SW480 (cell line): ENCODE results near the gene RTN4R.

ENCODE experiments used
- DNase-seq: peaks from one replicate; pipeline ENCODE4 v3.0.0-alpha.2; 2016; ENCODE audit warnings: low spot score

Gene RTN4R

GRCh38 chr22:20241579-20242392 is 26.3 kb downstream of the RTN4R start:
- no peak for DNase-seq

- DNase-seq: no peak
Measured at GRCh38 chr22:20240900-20241299, 27.2 kb downstream of the RTN4R start.

GRCh38 chr22:20240447-20240764 is 27.7 kb downstream of the RTN4R start:
- no peak for DNase-seq

GRCh38 chr22:20239676-20240446 is 28.3 kb downstream of the RTN4R start:
- DNase-seq: no peak

GRCh38 chr22:20238901-20239675 is 29.0 kb downstream of the RTN4R start:
- no peak for DNase-seq

- peak; percentile 35 for DNase-seq
Measured at GRCh38 chr22:20238536-20238900, 29.6 kb downstream of the RTN4R start.

GRCh38 chr22:20237480-20238440 is 30.4 kb downstream of the RTN4R start:
- DNase-seq: no peak

GRCh38 chr22:20236052-20236717 is 31.9 kb downstream of the RTN4R start:
- DNase-seq: no peak

GRCh38 chr22:20235389-20235991 is 32.6 kb downstream of the RTN4R start:
- no peak for DNase-seq

- DNase-seq: no peak
Measured at GRCh38 chr22:20234760-20235388, 33.2 kb downstream of the RTN4R start.

GRCh38 chr22:20234314-20234682 is 33.8 kb downstream of the RTN4R start:
- DNase-seq: no peak

- DNase-seq: no peak
Measured at GRCh38 chr22:20233351-20234313, 34.5 kb downstream of the RTN4R start.

GRCh38 chr22:20232781-20233180 is 35.3 kb downstream of the RTN4R start:
- DNase-seq: no peak

GRCh38 chr22:20232237-20232598 is 35.9 kb downstream of the RTN4R start:
- DNase-seq: no peak

- no peak for DNase-seq
Measured at GRCh38 chr22:20231514-20232236, 36.4 kb downstream of the RTN4R start.

- DNase-seq: no peak
Measured at GRCh38 chr22:20230777-20231420, 37.2 kb downstream of the RTN4R start.

GRCh38 chr22:20229916-20230775 is 38.0 kb downstream of the RTN4R start:
- DNase-seq: no peak
